ENCODE data around the gene RARB.

Gene RARB

GRCh38 chr3:25604107-25604805 is 176.2 kb downstream of the RARB start:
- DNase-seq (ENCODE audit: low spot score): no peak

GRCh38 chr3:25610167-25610566 is 182.1 kb downstream of the RARB start:
- DNase-seq (ENCODE audit: low spot score): no peak

GRCh38 chr3:25610779-25611178 is 182.7 kb downstream of the RARB start:
- DNase-seq (ENCODE audit: low spot score): no peak

- no peak for DNase-seq (ENCODE audit: low spot score)
Observed at GRCh38 chr3:25611193-25611592, 183.1 kb downstream of the RARB start.

- no peak for DNase-seq (ENCODE audit: low spot score)
Observed at GRCh38 chr3:25618028-25618427, 190.0 kb downstream of the RARB start.

GRCh38 chr3:25619382-25619781 is 191.3 kb downstream of the RARB start:
- DNase-seq (ENCODE audit: low spot score): no peak

- DNase-seq (ENCODE audit: low spot score): no peak
Observed at GRCh38 chr3:25620493-25620892, 192.4 kb downstream of the RARB start.

- DNase-seq (ENCODE audit: low spot score): no peak
Observed at GRCh38 chr3:25621087-25621486, 193.0 kb downstream of the RARB start.

- DNase-seq (ENCODE audit: low spot score): no peak
Observed at GRCh38 chr3:25631989-25632388, 203.9 kb downstream of the RARB start.

- no peak for DNase-seq (ENCODE audit: low spot score)
Observed at GRCh38 chr3:25633919-25634318, 205.9 kb downstream of the RARB start.

GRCh38 chr3:25635038-25635437 is 207.0 kb downstream of the RARB start:
- no peak for DNase-seq (ENCODE audit: low spot score)
